DND-41 (cell line): ENCODE measurements around the gene APOE.

ENCODE experiments used
- ATAC-seq: fragments of 200-7000 bp; cut with Tn5 transposase; 3 replicates; pipeline ENCODE4 v1.9.1; 2021; ENCODE audit warnings: low read depth; ENCODE audit not compliant: insufficient read depth
- DNase-seq: peaks from one replicate; pipeline ENCODE4 v3.0.0-alpha.2; 2020
- H2AFZ ChIP-seq: 2 replicates; pipeline ENCODE4 v1.6.0; 2012; ENCODE audit warnings: low read depth, low read length
- H3K27ac ChIP-seq: 2 replicates; pipeline ENCODE4 v1.5.1; 2012; ENCODE audit warnings: low read length, inconsistent platforms
- H3K27me3 ChIP-seq: fragments of 200-600 bp; sonication (generic); 2 replicates; pipeline ENCODE4 v1.6.0; 2012; ENCODE audit warnings: low read length, mild to moderate bottlenecking, inconsistent platforms; ENCODE audit not compliant: insufficient read depth, poor library complexity
- H3K36me3 ChIP-seq: 2 replicates; pipeline ENCODE4 v1.5.1; 2012; ENCODE audit warnings: low read length, inconsistent platforms; ENCODE audit not compliant: insufficient read depth
- H3K4me1 ChIP-seq: 2 replicates; pipeline ENCODE4 v1.5.1; 2012; ENCODE audit warnings: mild to moderate bottlenecking, low read length; ENCODE audit not compliant: insufficient read depth
- H3K4me2 ChIP-seq: 2 replicates; pipeline ENCODE4 v1.6.0; 2012; ENCODE audit warnings: mild to moderate bottlenecking, moderate library complexity, low read length, inconsistent platforms; ENCODE audit not compliant: insufficient read depth
- H3K4me3 ChIP-seq, 2 experiments: fragments of 200-600 bp in 1 of 2; shearing (Covaris generic) in 1 of 2; 2 replicates each; pipeline ENCODE4 v1.5.1; 2012 to 2016; ENCODE audit warnings: inconsistent platforms in 2 of 2, low read length in 2 of 2, mild to moderate bottlenecking in 2 of 2, low read depth in 1 of 2, moderate library complexity in 1 of 2
- H3K79me2 ChIP-seq: 2 replicates; pipeline ENCODE4 v1.6.0; 2012; ENCODE audit warnings: low read length, inconsistent platforms; ENCODE audit not compliant: insufficient read depth
- H3K9ac ChIP-seq: 2 replicates; pipeline ENCODE4 v1.6.0; 2012; ENCODE audit warnings: low read depth, mild to moderate bottlenecking, inconsistent platforms, low read length, moderate library complexity
- H3K9me3 ChIP-seq: 2 replicates; pipeline ENCODE4 v1.5.1; 2012; ENCODE audit warnings: low read length, moderate library complexity, mild to moderate bottlenecking, inconsistent platforms; ENCODE audit not compliant: insufficient read depth, severe bottlenecking
- H4K20me1 ChIP-seq: 2 replicates; pipeline ENCODE4 v1.6.0; 2012; ENCODE audit warnings: low read length; ENCODE audit not compliant: insufficient read depth
- CTCF ChIP-seq: IDR thresholded peaks from 2 replicates; pipeline ENCODE4 v1.5.1; 2012; ENCODE audit warnings: borderline replicate concordance, low read length, moderate library complexity, mild to moderate bottlenecking; ENCODE audit not compliant: poor library complexity, severe bottlenecking; ENCODE audit errors: extremely low read depth
- EZH2 ChIP-seq: IDR thresholded peaks from 3 replicates; pipeline ENCODE4 v1.6.1; 2012; ENCODE audit warnings: borderline replicate concordance, low read depth, mild to moderate bottlenecking, moderate library complexity, low read length, inconsistent platforms; ENCODE audit not compliant: severe bottlenecking

Gene APOE

GRCh38 chr19:44903216-44903601 lies 2.4 kb upstream of the APOE start:
- H3K4me3 ChIP-seq, result no peak overlapping the region
- TF ChIP-seq EZH2 (no peak), CTCF (no peak)
- no peak overlapping the region for H2AFZ ChIP-seq
- H3K27me3 ChIP-seq, result no peaks in the 10 kb centered on the region
- H3K4me2 ChIP-seq, result no peak overlapping the region
- H3K36me3 ChIP-seq, result peaks cover 42% of the 10 kb centered on the region
- H3K4me1 ChIP-seq, result no peaks in the 10 kb centered on the region
- no peak overlapping the region for H3K27ac ChIP-seq
- no peaks in the 10 kb centered on the region for H3K9me3 ChIP-seq
- DNase-seq (no peak), ATAC-seq (no peak)
- no peak overlapping the region for H3K9ac ChIP-seq
- H3K79me2 ChIP-seq, result no peaks in the 10 kb centered on the region
- H4K20me1 ChIP-seq, result peaks cover 25% of the 10 kb centered on the region

DNA sequence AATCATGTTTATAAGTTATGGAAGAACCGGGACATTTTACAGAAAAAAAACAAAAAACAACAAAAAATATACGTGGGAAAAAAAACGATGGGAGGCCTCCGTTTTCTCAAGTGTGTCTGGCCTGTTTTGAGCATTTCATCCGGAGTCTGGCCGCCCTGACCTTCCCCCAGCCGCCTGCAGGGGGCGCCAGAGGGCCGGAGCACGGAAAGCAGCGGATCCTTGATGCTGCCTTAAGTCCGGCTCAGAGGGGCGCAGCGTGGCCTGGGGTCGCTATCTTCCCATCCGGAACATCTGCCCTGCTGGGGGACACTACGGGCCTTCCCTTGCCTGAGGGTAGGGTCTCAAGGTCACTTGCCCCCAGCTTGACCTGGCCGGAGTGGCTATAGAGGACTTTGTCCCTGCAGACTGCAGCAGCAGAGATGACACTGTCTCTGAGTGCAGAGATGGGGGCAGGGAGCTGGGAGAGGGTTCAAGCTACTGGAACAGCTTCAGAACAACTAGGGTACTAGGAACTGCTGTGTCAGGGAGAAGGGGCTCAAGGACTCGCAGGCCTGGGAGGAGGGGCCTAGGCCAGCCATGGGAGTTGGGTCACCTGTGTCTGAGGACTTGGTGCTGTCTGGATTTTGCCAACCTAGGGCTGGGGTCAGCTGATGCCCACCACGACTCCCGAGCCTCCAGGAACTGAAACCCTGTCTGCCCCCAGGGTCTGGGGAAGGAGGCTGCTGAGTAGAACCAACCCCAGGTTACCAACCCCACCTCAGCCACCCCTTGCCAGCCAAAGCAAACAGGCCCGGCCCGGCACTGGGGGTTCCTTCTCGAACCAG lies 1.8 kb upstream of the APOE start:
- no peak overlapping the region for H3K4me3 ChIP-seq
- no peak overlapping the region for H3K9ac ChIP-seq
- ATAC-seq (peak; percentile 70), DNase-seq (peak; percentile 64)
- no peak overlapping the region for H2AFZ ChIP-seq
- H3K4me2 ChIP-seq, result no peak overlapping the region
- no peaks in the 10 kb centered on the region for H3K79me2 ChIP-seq
- no peak overlapping the region for H3K27ac ChIP-seq
- H3K4me1 ChIP-seq, result no peaks in the 10 kb centered on the region
- no peaks in the 10 kb centered on the region for H3K27me3 ChIP-seq
- peak; percentile 88 for TF ChIP-seq CTCF
- TF ChIP-seq EZH2, result no peak
- peaks cover 24% of the 10 kb centered on the region for H4K20me1 ChIP-seq
- H3K36me3 ChIP-seq, result peaks cover 41% of the 10 kb centered on the region
- no peaks in the 10 kb centered on the region for H3K9me3 ChIP-seq

GRCh38 chr19:44904426-44904994 lies 1.1 kb upstream of the APOE start:
- DNase-seq, result peak; percentile 19
- H3K79me2 ChIP-seq, result no peaks in the 10 kb centered on the region
- no peak overlapping the region for H2AFZ ChIP-seq
- no peak overlapping the region for H3K4me2 ChIP-seq
- peak; percentile 47 for TF ChIP-seq CTCF
- no peak for TF ChIP-seq EZH2
- H3K27ac ChIP-seq, result no peak overlapping the region
- no peaks in the 10 kb centered on the region for H3K27me3 ChIP-seq
- ATAC-seq, result 0 out of 3 replicates have a peak, but pooled peaks have one; percentile 5
- H4K20me1 ChIP-seq, result peaks cover 24% of the 10 kb centered on the region
- peaks cover 37% of the 10 kb centered on the region for H3K36me3 ChIP-seq
- no peak overlapping the region for H3K9ac ChIP-seq
- H3K4me3 ChIP-seq, result no peak overlapping the region
- H3K4me1 ChIP-seq, result no peaks in the 10 kb centered on the region
- H3K9me3 ChIP-seq, result no peaks in the 10 kb centered on the region
